Activated naive CD8-positive, alpha-beta T cell treated with anti-CD3 and anti-CD28 coated beads, Interleukin-2, amount 10 ng/mL, durations not matched to agents 7 days and 5 days (primary cell): ENCODE measurements around the gene CRTC1. TPM values are rescaled to one million over a fixed set of nuclear protein-coding genes. Genes with fewer than 3 reads are reported as not detected.
A peak's percentile ranks its signal among the peaks of the same experiment; 100 is the strongest.

Source experiments
- ATAC-seq: fragments of 150-1000 bp; cut with Tn5 transposase; one replicate; pipeline ENCODE4 v1.10.0; 2021; ENCODE audit warnings: low read depth, moderate library complexity
- POLR2A ChIA-PET: fragments of 350-600 bp; sonication (Branson Sonifier 250); formaldehyde crosslinking; loops from one replicate; lab custom pipeline; 2021; ENCODE audit warnings: antibody characterized with exemption; lab: Charles Lee
- DNase-seq: peaks from one replicate; pipeline ENCODE4 v3.0.0; 2021
- H3K27ac Mint-ChIP-seq: one replicate; pipeline ENCODE4 v1.8.0; 2022; ENCODE audit warnings: mild to moderate bottlenecking, mixed read lengths
- H3K27me3 Mint-ChIP-seq: one replicate; pipeline ENCODE4 v1.8.0; 2022; ENCODE audit warnings: mild to moderate bottlenecking, moderate library complexity, mixed read lengths
- H3K36me3 Mint-ChIP-seq: one replicate; pipeline ENCODE4 v1.8.0; 2021; ENCODE audit warnings: mild to moderate bottlenecking, mixed read lengths
- H3K4me1 Mint-ChIP-seq: one replicate; pipeline ENCODE4 v1.8.0; 2021; ENCODE audit warnings: mixed read lengths
- H3K4me3 Mint-ChIP-seq: one replicate; pipeline ENCODE4 v1.8.0; 2022; ENCODE audit warnings: mild to moderate bottlenecking, moderate library complexity, mixed read lengths
- H3K9me3 Mint-ChIP-seq: one replicate; pipeline ENCODE4 v1.8.0; 2021; ENCODE audit warnings: mixed read lengths
- total RNA-seq, 2 experiments: library from RNA; stranded (reverse); gene quantifications; one replicate each; pipeline ENCODE4 v1.2.3, GENCODE V29; 2021

CRTC1 gene
- total RNA-seq, 2 experiments from 2014 or later: 10.3 to 11.8 TPM

- H3K4me1 Mint-ChIP-seq: peaks cover 15% of the 10 kb centered on the region
- peaks cover 44% of the 10 kb centered on the region for H3K27me3 Mint-ChIP-seq
- no peak overlapping the region for H3K27ac Mint-ChIP-seq
- no peak overlapping the region for H3K4me3 Mint-ChIP-seq
- POLR2A ChIA-PET: no interaction called here
- H3K36me3 Mint-ChIP-seq: peaks cover 3% of the 10 kb centered on the region
- ATAC-seq (no peak), DNase-seq (no peak)
- H3K9me3 Mint-ChIP-seq: no peaks in the 10 kb centered on the region
Measured at GRCh38 chr19:18784786-18785120, 101.3 kb downstream of the CRTC1 start.

DNA sequence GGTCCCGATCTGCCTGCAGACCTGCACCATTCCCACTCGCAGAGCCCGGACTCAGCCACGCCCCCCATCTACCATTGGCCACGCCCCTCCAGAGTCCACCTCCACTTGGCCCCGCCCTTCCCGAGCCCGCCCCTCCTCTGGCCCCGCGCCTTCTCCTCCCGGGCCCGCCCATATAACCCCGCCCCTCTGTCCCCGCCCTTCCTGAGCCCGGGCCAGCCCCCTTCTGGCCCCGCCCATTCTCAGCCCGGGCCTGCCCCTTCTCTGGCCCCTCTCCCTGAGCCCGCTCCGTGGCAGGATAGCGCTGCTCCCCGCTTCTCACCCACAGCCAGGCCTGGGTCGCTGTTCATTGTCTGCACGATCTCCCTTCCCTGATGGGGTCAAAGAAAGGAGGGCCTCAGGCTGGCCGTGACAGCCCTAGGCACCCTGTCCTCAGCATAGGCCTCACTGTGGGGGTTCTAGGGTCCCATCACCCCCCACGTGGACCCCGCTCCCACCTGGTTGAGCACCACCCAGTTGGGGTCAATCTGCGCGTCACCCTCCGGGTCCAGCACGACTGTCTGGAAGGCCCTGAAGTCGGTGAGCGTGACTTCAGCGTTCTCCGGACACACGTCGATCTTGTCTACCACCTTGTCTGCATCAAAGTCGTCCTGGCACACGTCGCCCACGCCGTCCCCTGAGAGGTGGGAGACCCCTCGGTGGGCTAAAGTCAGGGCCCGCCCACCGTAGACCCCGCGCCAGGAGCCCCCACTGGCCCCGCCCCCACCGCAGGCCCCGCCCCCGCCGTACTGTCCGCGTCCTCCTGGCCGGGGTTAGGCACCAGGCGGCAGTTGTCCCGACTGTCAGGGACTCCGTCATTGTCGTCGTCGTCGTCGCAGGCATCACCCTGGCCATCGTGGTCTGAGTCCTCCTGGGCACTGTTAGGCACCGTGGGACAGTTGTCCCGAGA, 102.0 kb downstream of the CRTC1 start:
- POLR2A ChIA-PET: no interaction called here
- ATAC-seq (peak; percentile 32), DNase-seq (peak; percentile 64)
- H3K9me3 Mint-ChIP-seq: no peaks in the 10 kb centered on the region
- H3K27ac Mint-ChIP-seq: no peak overlapping the region
- H3K27me3 Mint-ChIP-seq: peaks cover 49% of the 10 kb centered on the region
- H3K4me1 Mint-ChIP-seq: peaks cover 19% of the 10 kb centered on the region
- peak overlapping the region; percentile 15 for H3K4me3 Mint-ChIP-seq
- H3K36me3 Mint-ChIP-seq: peaks cover 6% of the 10 kb centered on the region

GRCh38 chr19:18788529-18789421, 105.3 kb downstream of the CRTC1 start:
- Mint-ChIP-seq H3K4me1 (peaks cover 19% of the 10 kb centered on the region), H3K4me3 (peak overlapping the region; percentile 52)
- POLR2A ChIA-PET: no interaction called here

DNA sequence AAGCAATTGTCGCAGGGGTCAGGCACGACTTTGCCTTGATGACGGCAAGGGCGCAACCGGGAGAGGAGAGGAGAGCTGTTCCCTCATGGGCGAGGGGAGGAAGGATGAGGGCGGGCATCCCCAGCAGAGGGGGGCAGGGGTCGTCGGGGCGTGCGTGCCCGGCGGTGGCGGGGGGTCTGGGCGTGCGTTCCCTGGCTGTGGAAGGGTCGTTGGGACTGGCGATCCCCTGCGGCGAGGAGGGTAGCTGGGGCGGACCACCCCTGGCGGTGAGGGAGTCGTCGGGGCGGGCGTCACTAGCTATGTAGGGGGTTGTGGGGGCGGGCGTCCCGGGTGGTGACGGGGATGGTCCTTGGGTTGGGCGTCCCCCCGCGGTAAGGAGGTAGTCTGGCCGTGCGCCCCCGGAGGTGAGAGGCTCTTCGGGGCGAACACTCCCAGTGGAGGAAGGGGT, 106.0 kb downstream of the CRTC1 start:
- Mint-ChIP-seq H3K4me3 (peak overlapping the region; percentile 52), H3K27me3 (peaks cover 75% of the 10 kb centered on the region), H3K4me1 (peaks cover 19% of the 10 kb centered on the region), H3K27ac (peak overlapping the region; percentile 77), H3K9me3 (no peaks in the 10 kb centered on the region), H3K36me3 (peaks cover 6% of the 10 kb centered on the region)
- ATAC-seq (no peak), DNase-seq (no peak)
- POLR2A ChIA-PET: no interaction called here

More at GRCh38 chr19:18788529-18789421, 105.3 kb downstream of the CRTC1 start:
- no peak for DNase-seq
- Mint-ChIP-seq H3K36me3 (peaks cover 6% of the 10 kb centered on the region), H3K27me3 (peaks cover 74% of the 10 kb centered on the region), H3K27ac (peak overlapping the region; percentile 77), H3K9me3 (no peaks in the 10 kb centered on the region)
- no peak for ATAC-seq

DNA sequence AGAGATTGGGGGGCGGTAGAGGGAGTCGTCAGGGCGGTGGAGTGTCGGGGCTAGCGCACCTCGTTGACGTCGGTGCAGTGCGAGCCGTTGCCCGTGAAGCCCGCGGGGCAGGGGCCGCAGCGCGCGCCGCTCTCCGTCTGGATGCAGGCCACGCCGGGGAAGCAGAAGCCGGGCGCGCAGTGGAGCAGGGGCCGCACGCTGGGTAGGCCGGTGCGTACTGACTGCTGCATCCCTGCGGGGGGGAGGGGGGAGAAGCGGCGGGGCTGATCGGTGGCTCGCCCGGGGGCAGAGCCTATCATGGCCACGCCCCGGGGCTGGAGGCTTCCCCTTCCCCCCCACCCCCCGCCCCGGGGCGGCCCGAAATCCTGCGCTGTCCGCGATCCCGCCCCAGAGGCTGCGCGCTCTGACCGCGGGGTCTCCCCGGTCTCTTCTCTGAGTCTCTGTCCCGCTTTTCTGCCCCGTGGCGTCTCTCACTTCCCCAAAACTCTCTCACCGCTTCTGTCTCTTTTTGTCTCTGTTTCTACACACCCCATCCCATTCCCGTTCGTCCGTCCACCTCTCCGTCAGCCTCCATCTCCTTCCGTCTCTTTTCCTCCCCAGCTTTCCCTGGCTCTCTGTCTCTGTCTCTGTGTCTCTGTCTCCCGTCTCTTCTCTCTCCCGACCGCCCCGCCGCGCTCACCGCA, 106.5 kb downstream of the CRTC1 start:
- POLR2A ChIA-PET: interaction anchor here (1.5 kb wide), 1 partner anchor 201 kb away, joined by 3 read pairs; the partner anchor contains the start of gene REX1BD
- H3K27ac Mint-ChIP-seq: peak overlapping the region; percentile 24

DNA sequence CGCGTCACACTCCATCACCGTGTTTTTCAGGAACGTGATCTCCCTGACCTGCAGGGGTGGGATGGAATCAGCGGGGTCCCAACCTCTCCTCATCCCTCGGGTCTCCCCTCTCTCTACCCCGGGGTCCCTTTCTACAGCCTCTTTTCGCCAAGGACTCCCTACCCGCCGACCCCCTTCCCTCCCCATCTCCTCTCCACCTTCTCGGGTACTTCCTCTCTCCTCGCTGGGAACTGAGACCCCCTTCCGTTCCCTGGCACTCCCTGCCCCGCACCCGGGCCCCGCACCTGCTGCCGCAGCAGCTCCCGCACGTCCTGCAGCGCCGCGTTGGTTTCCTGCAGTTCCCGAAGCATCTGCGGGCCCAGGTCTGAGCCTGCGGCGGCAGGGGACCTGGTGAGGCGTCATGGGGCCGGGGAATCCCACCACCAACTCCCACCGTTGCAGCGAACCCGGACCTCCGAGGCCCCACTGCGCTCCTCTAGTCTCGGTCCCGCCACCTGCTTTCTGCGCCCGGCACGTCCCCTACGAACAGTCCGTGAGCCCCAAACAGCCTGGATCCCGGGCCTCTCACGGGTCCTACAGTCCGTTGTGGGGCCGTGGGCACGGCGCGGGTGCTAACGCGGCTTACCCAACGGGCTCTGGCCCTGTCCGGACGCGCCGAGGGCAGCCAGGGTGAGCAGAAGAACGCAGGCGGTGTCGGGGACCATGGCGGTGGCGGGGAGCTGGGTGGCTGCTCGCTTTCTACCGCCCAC, 107.3 kb downstream of the CRTC1 start, which contains the start of gene COMP:
Gene COMP, minus strand, starts transcription at position 740 of the 749 bp plus-strand sequence. Its CDS starts 36 bp downstream, at position 704.
- peak within 1 kb of the TSS; percentile 24 for H3K27ac Mint-ChIP-seq
- H3K27me3 Mint-ChIP-seq: peaks cover 78% of the 10 kb centered on the region
- no peak for DNase-seq
- peak within 1 kb of the TSS; percentile 32 for H3K4me3 Mint-ChIP-seq
- peaks cover 6% of the 10 kb centered on the region for H3K36me3 Mint-ChIP-seq
- no peak for ATAC-seq
- H3K9me3 Mint-ChIP-seq: no peaks in the 10 kb centered on the region
- POLR2A ChIA-PET: interaction anchor here (0.5 to 1.5 kb wide), 2 partner anchors 202 to 236 kb away, joined by 3 to 4 read pairs; partner anchors contain the start of gene REX1BD
- H3K4me1 Mint-ChIP-seq: peaks cover 16% of the 10 kb centered on the region

More for the DNA sequence above, 106.5 kb downstream of the CRTC1 start:
- DNase-seq: no peak
- Mint-ChIP-seq H3K9me3 (no peaks in the 10 kb centered on the region), H3K4me1 (peaks cover 19% of the 10 kb centered on the region), H3K36me3 (peaks cover 6% of the 10 kb centered on the region), H3K4me3 (peak overlapping the region; percentile 32), H3K27me3 (peaks cover 77% of the 10 kb centered on the region)
- no peak for ATAC-seq

DNA sequence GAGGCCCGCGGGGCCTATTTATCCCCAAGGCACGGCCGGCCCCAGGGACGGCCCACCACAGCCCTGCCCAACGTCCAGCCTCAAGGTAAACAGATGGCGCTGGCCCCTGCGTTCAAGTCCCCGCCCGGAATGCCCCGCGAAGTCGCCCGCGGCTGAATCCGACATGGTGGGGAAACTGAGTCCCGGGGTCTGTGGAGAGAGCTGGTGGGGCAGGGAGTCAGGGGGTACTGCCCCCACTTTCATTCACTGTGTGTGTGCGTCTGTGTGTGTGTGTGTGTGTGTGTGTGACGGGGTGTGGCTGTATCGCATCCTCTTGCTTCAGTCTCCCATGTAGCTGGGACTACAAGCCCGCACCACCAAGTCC, 107.8 kb downstream of the CRTC1 start:
- Mint-ChIP-seq H3K36me3 (peaks cover 6% of the 10 kb centered on the region), H3K4me1 (peaks cover 13% of the 10 kb centered on the region), H3K27ac (no peak overlapping the region), H3K4me3 (no peak overlapping the region), H3K9me3 (no peaks in the 10 kb centered on the region), H3K27me3 (peaks cover 78% of the 10 kb centered on the region)
- ATAC-seq (no peak), DNase-seq (no peak)
- POLR2A ChIA-PET: interaction anchor here (0.5 to 1.5 kb wide), 2 partner anchors 202 to 236 kb away, joined by 3 to 4 read pairs; partner anchors contain the start of gene REX1BD

GRCh38 chr19:18792661-18793060, 109.2 kb downstream of the CRTC1 start:
- Mint-ChIP-seq H3K9me3 (no peaks in the 10 kb centered on the region), H3K4me1 (peaks cover 10% of the 10 kb centered on the region), H3K4me3 (no peak overlapping the region), H3K36me3 (peaks cover 3% of the 10 kb centered on the region), H3K27ac (no peak overlapping the region), H3K27me3 (peaks cover 76% of the 10 kb centered on the region)
- DNase-seq: no peak
- POLR2A ChIA-PET: no interaction called here
- ATAC-seq: no peak

DNA sequence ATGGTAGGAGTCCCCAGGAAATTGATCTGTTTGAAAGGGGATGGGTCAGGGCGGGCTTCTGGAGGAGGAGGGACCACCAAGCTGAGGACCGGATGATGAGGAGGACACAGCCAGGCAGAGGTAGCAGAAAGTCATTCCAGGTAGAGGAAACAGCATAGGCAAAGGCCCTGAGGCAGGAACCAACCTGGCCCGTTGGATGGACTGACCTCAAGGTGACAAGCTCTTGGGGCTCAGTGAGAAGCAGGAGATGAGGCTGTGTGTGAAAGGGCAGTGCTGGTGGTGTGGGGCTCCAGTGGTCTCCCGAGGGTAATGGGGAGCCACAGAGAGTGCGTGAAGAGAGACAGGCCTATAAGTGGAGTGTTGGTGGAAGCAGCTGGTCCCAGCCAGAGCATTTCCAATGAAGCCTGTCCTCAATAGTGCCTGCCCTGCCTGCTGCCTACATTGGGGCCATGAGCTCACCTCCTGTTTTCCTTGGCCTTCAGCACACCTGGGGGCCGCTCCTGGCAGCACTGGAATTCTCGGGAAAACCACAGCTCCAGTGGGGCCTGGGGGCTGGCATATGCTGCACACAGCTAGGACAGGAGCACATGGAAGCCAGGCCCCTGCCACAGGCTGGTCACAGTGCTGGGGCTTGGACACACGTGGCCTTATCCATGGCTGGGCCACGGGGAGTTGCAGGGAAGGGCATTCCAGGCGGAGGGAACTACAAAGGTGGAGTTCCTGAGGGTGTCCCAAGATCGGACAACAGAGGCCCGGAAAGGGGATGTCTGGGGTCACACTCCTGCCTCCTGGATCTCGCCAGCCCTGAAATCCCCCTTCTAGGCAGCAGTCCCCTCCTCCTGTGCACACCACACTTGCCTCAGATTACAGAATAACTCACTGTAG, 109.9 kb downstream of the CRTC1 start:
- ATAC-seq (no peak), DNase-seq (no peak)
- peaks cover 3% of the 10 kb centered on the region for H3K36me3 Mint-ChIP-seq
- no peaks in the 10 kb centered on the region for H3K9me3 Mint-ChIP-seq
- POLR2A ChIA-PET: no interaction called here
- peaks cover 76% of the 10 kb centered on the region for H3K27me3 Mint-ChIP-seq
- no peak overlapping the region for H3K27ac Mint-ChIP-seq
- no peak overlapping the region for H3K4me3 Mint-ChIP-seq
- H3K4me1 Mint-ChIP-seq: peaks cover 8% of the 10 kb centered on the region

DNA sequence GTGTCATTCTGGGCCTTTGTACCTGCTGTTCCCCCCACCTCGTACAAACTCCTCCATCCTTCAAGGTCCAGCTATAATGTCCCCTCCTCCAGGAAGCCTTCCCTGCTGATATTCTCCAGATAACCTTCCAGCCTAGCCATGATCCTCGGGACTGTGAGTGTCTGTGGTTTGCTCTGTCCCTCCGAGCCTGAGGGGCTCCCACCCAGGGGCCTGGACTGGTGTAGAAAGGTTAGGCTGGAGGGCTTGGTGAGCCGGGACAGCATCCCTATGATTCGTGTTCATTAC, 110.5 kb downstream of the CRTC1 start:
- POLR2A ChIA-PET: interaction anchor here (0.7 kb wide), 1 partner anchor 295 kb away, joined by 4 read pairs; no protein-coding TSS in a partner anchor
- H3K36me3 Mint-ChIP-seq: peaks cover 3% of the 10 kb centered on the region
- no peak overlapping the region for H3K27ac Mint-ChIP-seq
- H3K27me3 Mint-ChIP-seq: peaks cover 75% of the 10 kb centered on the region
- H3K4me1 Mint-ChIP-seq: peaks cover 6% of the 10 kb centered on the region
- no peaks in the 10 kb centered on the region for H3K9me3 Mint-ChIP-seq
- no peak overlapping the region for H3K4me3 Mint-ChIP-seq
- no peak for ATAC-seq
- no peak for DNase-seq

DNA sequence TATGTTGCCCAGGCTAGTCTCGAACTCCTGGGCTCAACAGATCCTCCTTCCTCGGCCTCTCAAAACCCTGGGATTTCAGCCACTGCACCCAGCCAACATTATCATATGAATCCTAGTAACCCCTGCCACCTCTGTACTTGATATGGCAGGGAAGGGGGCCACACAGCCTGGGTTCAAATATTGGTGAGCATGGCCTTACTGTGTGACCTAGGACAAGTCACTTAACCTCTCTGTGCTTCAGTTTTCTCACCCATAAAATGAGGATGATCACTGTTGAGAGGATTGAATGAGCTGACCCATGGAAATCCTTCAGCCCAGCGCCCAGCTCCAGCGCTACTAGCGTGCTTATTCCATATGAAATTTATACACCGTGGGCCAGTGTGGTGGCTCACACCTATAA, 111.2 kb downstream of the CRTC1 start:
- Mint-ChIP-seq H3K4me1 (peaks cover 4% of the 10 kb centered on the region), H3K36me3 (peaks cover 3% of the 10 kb centered on the region), H3K4me3 (no peak overlapping the region), H3K27ac (no peak overlapping the region), H3K9me3 (no peaks in the 10 kb centered on the region), H3K27me3 (peaks cover 69% of the 10 kb centered on the region)
- POLR2A ChIA-PET: interaction anchor here (0.7 kb wide), 1 partner anchor 296 kb away, joined by 4 read pairs; no protein-coding TSS in a partner anchor
- no peak for DNase-seq
- ATAC-seq: no peak
